HL-60/S4 (cell line): Measurements from ENCODE around the gene TASOR2.

Experiments
- in situ Hi-C: fragments of 300-500 bp; cut with MboI; formaldehyde crosslinking; loops from 2 replicates; pipeline ENCODE4 v1.14.3; 2022; ENCODE audit warnings: low sequenced_read_pairs

Gene TASOR2

GRCh38 chr10:5684318-5684970 is at the start of gene TASOR2:
TSS of gene TASOR2 (plus strand) at chr10:5684838. CDS start at chr10:5720643, 35,805 bp downstream.
- in situ Hi-C loops = loop anchor here (10.0 kb wide), 1 partner anchor 200 kb away; the partner anchor contains the start of gene ANKRD16

- in situ Hi-C loops = no loop called here
These were observed 49.7 kb upstream of the TASOR2 start for GRCh38 chr10:5634918-5635317.

GRCh38 chr10:5638494-5638893 is 46.1 kb upstream of the TASOR2 start:
- in situ Hi-C loops = no loop called here

- in situ Hi-C loops = no loop called here
These were observed 45.6 kb upstream of the TASOR2 start for GRCh38 chr10:5639066-5639465.

- in situ Hi-C loops = no loop called here
These were observed 44.6 kb upstream of the TASOR2 start for GRCh38 chr10:5640036-5640435.

GRCh38 chr10:5640501-5640900 is 44.1 kb upstream of the TASOR2 start:
- in situ Hi-C loops = no loop called here

- in situ Hi-C loops = no loop called here
These were observed 43.1 kb upstream of the TASOR2 start for GRCh38 chr10:5641501-5641900.

GRCh38 chr10:5643346-5644067 is 41.1 kb upstream of the TASOR2 start:
- in situ Hi-C loops = no loop called here

- in situ Hi-C loops = no loop called here
These were observed 39.7 kb upstream of the TASOR2 start for GRCh38 chr10:5644930-5645329.

- in situ Hi-C loops = no loop called here
These were observed 39.3 kb upstream of the TASOR2 start for GRCh38 chr10:5645375-5645774.

- in situ Hi-C loops = no loop called here
These were observed 38.6 kb upstream of the TASOR2 start for GRCh38 chr10:5645944-5646617.

- in situ Hi-C loops = no loop called here
These were observed 37.0 kb upstream of the TASOR2 start for GRCh38 chr10:5647507-5648240.

- in situ Hi-C loops = no loop called here
These were observed 35.9 kb upstream of the TASOR2 start for GRCh38 chr10:5648494-5649457.

- in situ Hi-C loops = no loop called here
These were observed 34.9 kb upstream of the TASOR2 start for GRCh38 chr10:5649746-5650145.

- in situ Hi-C loops = no loop called here
These were observed 33.8 kb upstream of the TASOR2 start for GRCh38 chr10:5650664-5651387.

- in situ Hi-C loops = no loop called here
These were observed 33.3 kb upstream of the TASOR2 start for GRCh38 chr10:5651388-5651764.

- in situ Hi-C loops = no loop called here
These were observed 31.9 kb upstream of the TASOR2 start for GRCh38 chr10:5652746-5653145.

GRCh38 chr10:5654218-5654755 is 30.4 kb upstream of the TASOR2 start:
- in situ Hi-C loops = no loop called here

GRCh38 chr10:5655121-5655520 is 29.5 kb upstream of the TASOR2 start:
- in situ Hi-C loops = no loop called here
